ENCODE data around the gene FRMD4A. TPM values are rescaled to one million over a fixed set of nuclear protein-coding genes. Genes with fewer than 3 reads are reported as not detected.

Gene FRMD4A
- total and polyA plus RNA-seq, 2 of the 4 experiments (the other 2 are of a cell fraction) = 30.3 to 68.8 TPM

DNA sequence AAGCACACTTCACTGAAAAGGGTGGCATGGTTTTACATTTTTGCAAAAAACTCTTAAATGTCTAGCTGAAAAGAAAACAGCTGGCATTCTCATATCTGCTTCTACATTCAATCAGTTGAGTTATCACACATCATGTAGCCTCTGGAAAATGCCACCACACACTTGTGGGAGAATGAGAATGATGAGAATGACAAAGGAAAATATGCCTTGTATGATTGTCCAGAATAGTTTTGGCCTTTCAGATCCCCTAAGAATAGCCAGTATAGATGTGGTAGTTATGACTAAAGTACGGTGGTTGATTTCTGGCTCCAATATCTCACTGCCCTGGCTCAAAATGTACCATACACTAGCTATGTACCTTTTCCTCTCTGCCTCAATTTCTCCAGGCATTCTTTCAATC lies 30.2 kb upstream of the FRMD4A start:
- Histone ChIP-seq H3K9me1 (ENCODE audit: insufficient read depth, low read length) (peaks cover 8% of the 10 kb centered on the region), H3K56ac (ENCODE audit: extremely low read depth, insufficient read depth, low read length) (no peak overlapping the region), H3K18ac (ENCODE audit: low read depth, low read length) (no peak overlapping the region; the same call in 1 of the 2 replicates), H3K14ac (replicated peaks; ENCODE audit: low read depth, low read length) (no peak overlapping the region), H3K27me3 (ENCODE audit: control insufficient read depth, insufficient read depth, low read length) (peaks cover 9% of the 10 kb centered on the region; the same call in 1 of the 2 replicates), H4K20me1 (ENCODE audit: insufficient read depth, low read length) (no peaks in the 10 kb centered on the region), H3K4ac (ENCODE audit: low read depth, low read length) (no peak overlapping the region), H2BK120ac (ENCODE audit: low read depth, low read length) (no peak overlapping the region), H2AK9ac (replicated peaks; ENCODE audit: low read depth, low read length, poor library complexity) (no peak overlapping the region), H3K79me1 (ENCODE audit: low read depth in 1 of 2, low read length in 2 of 2) (no peaks in the 10 kb centered on the region), H4K91ac (ENCODE audit: insufficient read depth, low read depth, low read length) (no peak overlapping the region), H2BK20ac (ENCODE audit: low read depth, low read length) (no peak overlapping the region), H2BK15ac (ENCODE audit: low read depth, low read length) (no peak overlapping the region), H2AK5ac (ENCODE audit: low read depth, low read length) (no peak overlapping the region), H3K4me2 (ENCODE audit: low read depth, low read length) (no peak overlapping the region), H3K9ac (ENCODE audit: low read depth, low read length) (no peak overlapping the region), H2BK5ac (ENCODE audit: low read depth, low read length, poor library complexity, severe bottlenecking) (no peak overlapping the region), H3K36me3 (ENCODE audit: control insufficient read depth, insufficient read depth, low read length) (no peaks in the 10 kb centered on the region), H3K4me3 (ENCODE audit: insufficient read depth, low read depth, low read length) (no peak overlapping the region), H3K9me3 (ENCODE audit: control insufficient read depth, insufficient read depth, low read length) (no peaks in the 10 kb centered on the region; the same call in 1 of the 2 replicates), H3K4me1 (ENCODE audit: control insufficient read depth, insufficient read depth, low read length) (peaks cover 10% of the 10 kb centered on the region), H4K8ac (ENCODE audit: low read depth in 2 of 2, low read length in 2 of 2) (no peak overlapping the region), H2AFZ (replicated peaks; ENCODE audit: low read length, poor library complexity) (no peak overlapping the region), H3K23ac (ENCODE audit: low read depth, low read length) (no peak overlapping the region), H4K5ac (ENCODE audit: low read depth, low read length) (no peak overlapping the region), H3K27ac (ENCODE audit: insufficient read depth, low read length) (no peak overlapping the region)
- no peak for DNase-seq
- TF ChIP-seq MAFK (IDR thresholded peaks at IDR 0.05; ENCODE audit: low read depth, low read length) = no peak
- no peak for TF ChIP-seq POLR2A (IDR thresholded peaks at IDR 0.05; ENCODE audit: low read depth, low read length)
- dilution Hi-C loops (cut with HindIII; ENCODE audit: low sequenced_read_pairs, unreplicated experiment) (no loop called here), in situ Hi-C loops (cut with MboI; ENCODE audit: low sequenced_read_pairs) (no loop called here), intact Hi-C loops (cut with micrococcal nuclease) (no loop called here)
- WGBS, 2 experiments (ENCODE audit: extremely low coverage in 2 of 2, insufficient read length in 1 of 2) = no CpG with 5 or more reads among the region's 1 CpG
- ChIA-PET POLR2A (ENCODE audit: unreplicated experiment) (no interaction called here), CTCF (no interaction called here)
- no peak for ATAC-seq (ENCODE audit: low read depth)
- no TSS peak for BruUV-seq (replicated peaks)

Measured in IMR-90 (cell line).